MM.1S (cell line): Measurements from ENCODE around the gene GRB10.

ENCODE experiments used
- DNase-seq: peaks from one replicate; pipeline ENCODE4 v3.0.0-alpha.2; 2015
- H2AFZ ChIP-seq: fragments of 300-600 bp; sonication (generic); 2 replicates; pipeline ENCODE4 v1.6.0; 2016; ENCODE audit warnings: antibody characterized with exemption, low read length
- H3F3A ChIP-seq: fragments of 300-600 bp; sonication (generic); 2 replicates; pipeline ENCODE4 v1.6.1; 2016; ENCODE audit warnings: mild to moderate bottlenecking, antibody characterized with exemption, low read length, moderate library complexity, mixed read lengths; ENCODE audit not compliant: insufficient read depth
- H3K27ac ChIP-seq: fragments of 300-600 bp; sonication (generic); 2 replicates; pipeline ENCODE4 v1.5.1; 2016; ENCODE audit warnings: mild to moderate bottlenecking, low read length
- H3K27me3 ChIP-seq: fragments of 300-600 bp; sonication (generic); replicated peaks from 2 replicates; pipeline ENCODE4 v1.6.0; 2016; ENCODE audit warnings: low read length; ENCODE audit not compliant: insufficient read depth
- H3K36me3 ChIP-seq: fragments of 300-600 bp; sonication (generic); replicated peaks from 2 replicates; pipeline ENCODE4 v1.6.1; 2016; ENCODE audit warnings: mild to moderate bottlenecking, low read length, mixed read lengths; ENCODE audit not compliant: insufficient read depth
- H3K4me1 ChIP-seq: fragments of 300-600 bp; sonication (generic); 2 replicates; pipeline ENCODE4 v1.6.1; 2016; ENCODE audit warnings: low read length, mixed read lengths
- H3K4me2 ChIP-seq: fragments of 300-600 bp; sonication (generic); 2 replicates; pipeline ENCODE4 v1.6.0; 2016; ENCODE audit warnings: low read depth, low read length
- H3K4me3 ChIP-seq: fragments of 300-600 bp; sonication (generic); 2 replicates; pipeline ENCODE4 v1.5.1; 2016; ENCODE audit warnings: low read length, mixed read lengths
- H3K79me2 ChIP-seq: fragments of 300-600 bp; sonication (generic); 2 replicates; pipeline ENCODE4 v1.6.1; 2016; ENCODE audit warnings: mixed run types, low read length, mixed read lengths
- H3K9ac ChIP-seq: fragments of 300-600 bp; sonication (generic); 2 replicates; pipeline ENCODE4 v1.6.1; 2016; ENCODE audit warnings: low read length, mixed read lengths
- H3K9me2 ChIP-seq: fragments of 300-600 bp; sonication (generic); replicated peaks from 2 replicates; pipeline ENCODE4 v1.6.1; 2016; ENCODE audit warnings: mild to moderate bottlenecking, low read length, mixed read lengths; ENCODE audit not compliant: insufficient read depth
- H3K9me3 ChIP-seq: fragments of 300-600 bp; sonication (generic); replicated peaks from 2 replicates; pipeline ENCODE4 v1.6.1; 2016; ENCODE audit warnings: mild to moderate bottlenecking, low read length, mixed read lengths; ENCODE audit not compliant: insufficient read depth
- H4K20me1 ChIP-seq: fragments of 300-600 bp; sonication (generic); 2 replicates; pipeline ENCODE4 v1.6.1; 2016; ENCODE audit warnings: mild to moderate bottlenecking, low read length, moderate library complexity, mixed read lengths; ENCODE audit not compliant: insufficient read depth
- CTCF ChIP-seq: fragments of 300-600 bp; sonication (generic); IDR thresholded peaks from 2 replicates; pipeline ENCODE4 v1.5.1; 2016; ENCODE audit warnings: antibody characterized with exemption, low read length, mixed read lengths
- EZH2 ChIP-seq: fragments of 300-600 bp; sonication (generic); optimal IDR thresholded peaks from 2 replicates; pipeline ENCODE3; 2017; ENCODE audit warnings: low read depth, mild to moderate bottlenecking, antibody characterized with exemption, low read length, mixed read lengths
- EZH2phosphoT487 ChIP-seq: fragments of 300-600 bp; sonication (generic); IDR thresholded peaks from 2 replicates; pipeline ENCODE4 v1.6.1; 2018; ENCODE audit warnings: antibody characterized with exemption, low read length

The GRB10 gene

DNA sequence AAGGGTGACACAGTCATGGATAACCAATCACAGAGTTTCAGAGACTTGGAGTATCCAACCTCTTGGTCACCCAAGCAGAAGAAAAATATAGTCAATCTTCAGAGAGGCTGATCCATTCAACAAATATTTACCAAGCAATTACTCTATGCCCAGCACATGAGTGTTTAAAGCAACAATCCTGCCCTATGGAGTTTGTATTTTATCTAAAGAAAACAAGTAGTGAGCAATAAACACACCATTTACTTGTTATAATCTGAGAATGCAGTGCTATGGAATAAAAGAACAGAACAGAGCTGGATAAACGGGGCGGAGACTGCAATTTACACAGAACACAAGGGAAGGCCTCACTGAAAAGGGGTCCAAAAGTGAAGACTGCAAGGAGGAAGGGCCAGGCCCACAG, 63.8 kb downstream of the GRB10 start:
- H3K27me3 ChIP-seq, result no peaks in the 10 kb centered on the region
- no peak overlapping the region for H3K4me2 ChIP-seq
- no peaks in the 10 kb centered on the region for H3K4me1 ChIP-seq
- no peaks in the 10 kb centered on the region for H3F3A ChIP-seq
- TF ChIP-seq EZH2 (no peak), CTCF (no peak), EZH2phosphoT487 (no peak)
- H3K9me3 ChIP-seq, result no peaks in the 10 kb centered on the region
- H2AFZ ChIP-seq, result no peak overlapping the region
- no peak for DNase-seq
- no peaks in the 10 kb centered on the region for H3K36me3 ChIP-seq
- no peak overlapping the region for H3K4me3 ChIP-seq
- H4K20me1 ChIP-seq, result no peaks in the 10 kb centered on the region
- no peak overlapping the region for H3K27ac ChIP-seq
- no peak overlapping the region for H3K9ac ChIP-seq
- no peaks in the 10 kb centered on the region for H3K9me2 ChIP-seq
- H3K79me2 ChIP-seq, result no peaks in the 10 kb centered on the region

- Histone ChIP-seq H3K9me2 (no peaks in the 10 kb centered on the region), H3K4me2 (no peak overlapping the region), H4K20me1 (no peaks in the 10 kb centered on the region), H3K4me1 (no peaks in the 10 kb centered on the region), H3K27ac (no peak overlapping the region), H3K79me2 (no peaks in the 10 kb centered on the region), H3K9ac (no peak overlapping the region), H3K36me3 (no peaks in the 10 kb centered on the region), H3K9me3 (no peaks in the 10 kb centered on the region), H2AFZ (no peak overlapping the region), H3K4me3 (no peak overlapping the region), H3F3A (no peaks in the 10 kb centered on the region), H3K27me3 (no peaks in the 10 kb centered on the region)
- no peak for DNase-seq
- TF ChIP-seq CTCF, result no peak
- TF ChIP-seq EZH2phosphoT487, result no peak
Observed at GRCh38 chr7:50718311-50718710, 64.4 kb downstream of the GRB10 start.

- H3K4me3 ChIP-seq, result no peak overlapping the region
- H3K27ac ChIP-seq, result no peak overlapping the region
- no peaks in the 10 kb centered on the region for H3K36me3 ChIP-seq
- no peaks in the 10 kb centered on the region for H3K79me2 ChIP-seq
- no peaks in the 10 kb centered on the region for H3K9me3 ChIP-seq
- H3F3A ChIP-seq, result no peaks in the 10 kb centered on the region
- H3K9me2 ChIP-seq, result no peaks in the 10 kb centered on the region
- TF ChIP-seq CTCF (no peak), EZH2 (no peak), EZH2phosphoT487 (no peak)
- H3K4me1 ChIP-seq, result no peaks in the 10 kb centered on the region
- no peak overlapping the region for H3K4me2 ChIP-seq
- no peaks in the 10 kb centered on the region for H4K20me1 ChIP-seq
- H2AFZ ChIP-seq, result no peak overlapping the region
- H3K27me3 ChIP-seq, result no peaks in the 10 kb centered on the region
- H3K9ac ChIP-seq, result no peak overlapping the region
- DNase-seq, result no peak
Observed at GRCh38 chr7:50717181-50717580, 65.5 kb downstream of the GRB10 start.
